ENCODE measurements around the gene C1orf116. TPM values are rescaled to one million over a fixed set of nuclear protein-coding genes. Genes with fewer than 3 reads are reported as not detected.

C1orf116 gene
- polyA plus RNA-seq, 3 donors, result 0.03 to 0.04 TPM; not detected in 1

GRCh38 chr1:207018707-207019106 is 13.8 kb downstream of the C1orf116 start:
- Histone ChIP-seq H4K20me1 (ENCODE audit: insufficient read depth, low read length) (no peaks in the 10 kb centered on the region), H3K9me3 (replicated peaks in 1 of 2; ENCODE audit: control insufficient read depth in 1 of 2, insufficient read depth in 1 of 2, low read length in 2 of 2) (no peaks in the 10 kb centered on the region), H3K79me2 (ENCODE audit: insufficient read depth, low read length) (no peaks in the 10 kb centered on the region), H3K27me3 (ENCODE audit: control insufficient read depth in 2 of 2, insufficient read depth in 2 of 2, low read length in 2 of 2) (no peaks in the 10 kb centered on the region), H3K36me3 (replicated peaks in 1 of 2; ENCODE audit: control insufficient read depth in 1 of 2, insufficient read depth in 2 of 2, low read length in 2 of 2) (no peaks in the 10 kb centered on the region), H3K4me1 (ENCODE audit: control insufficient read depth in 1 of 2, insufficient read depth in 2 of 2, low read length in 2 of 2) (peaks cover 6 to 9% of the 10 kb centered on the region in 2 donors), H3K4me2 (replicated peaks; ENCODE audit: extremely low read depth, low read length, poor library complexity, severe bottlenecking) (no peak overlapping the region), H3K27ac (ENCODE audit: low read depth in 1 of 2, low read length in 2 of 2) (no peak overlapping the region), H3K9ac (ENCODE audit: insufficient read depth, low read length, poor library complexity, severe bottlenecking) (no peak overlapping the region), H3K4me3 (replicated peaks in 1 of 3; ENCODE audit: low read depth in 2 of 3, low read length in 3 of 3) (no peak overlapping the region), H2AFZ (ENCODE audit: insufficient read depth, low read depth, low read length, poor library complexity, severe bottlenecking) (no peak overlapping the region)
- 97% methylated on average over 3 of the region's 4 CpGs for WGBS (ENCODE audit: insufficient coverage)
- no peak for DNase-seq
- Mint-ChIP-seq H3K4me3 (no peak overlapping the region), H3K27ac (no peak overlapping the region), H3K27me3 (ENCODE audit: low read depth in 3 of 3) (no peaks in the 10 kb centered on the region), H3K36me3 (peaks cover 0 to 2% of the 10 kb centered on the region in 2 donors), H3K4me1 (peaks cover 31% of the 10 kb centered on the region), H3K9me3 (peaks cover 0 to 2% (median 0%) of the 10 kb centered on the region in 7 donors)
- intact Hi-C loops (cut with micrococcal nuclease), result no loop called here
- no peak for TF ChIP-seq CTCF (IDR thresholded peaks at IDR 0.05)

- Mint-ChIP-seq H3K27me3 (ENCODE audit: low read depth in 3 of 3) (no peaks in the 10 kb centered on the region), H3K36me3 (peaks cover 0 to 2% of the 10 kb centered on the region in 2 donors), H3K9me3 (peaks cover 0 to 2% (median 0%) of the 10 kb centered on the region in 7 donors), H3K4me1 (peaks cover 31% of the 10 kb centered on the region), H3K4me3 (peak overlapping the region in 1 of 2 donors; percentile 69), H3K27ac (peak overlapping the region in 3 of 7 donors; percentile 3 to 11 (median 7))
- H3K27ac ChIP-seq (ENCODE audit: low read depth in 1 of 2, low read length in 2 of 2), result no peak overlapping the region
- H3K9me3 ChIP-seq (replicated peaks in 1 of 2; ENCODE audit: control insufficient read depth in 1 of 2, insufficient read depth in 1 of 2, low read length in 2 of 2), result no peaks in the 10 kb centered on the region
- peak; percentile 33 to 75 (median 40) for DNase-seq
- H3K9ac ChIP-seq (ENCODE audit: insufficient read depth, low read length, poor library complexity, severe bottlenecking), result no peak overlapping the region
- 71% methylated on average over 1 of the region's 7 CpGs for WGBS (ENCODE audit: insufficient coverage)
- intact Hi-C loops (cut with micrococcal nuclease), result no loop called here
- no peaks in the 10 kb centered on the region for H3K79me2 ChIP-seq (ENCODE audit: insufficient read depth, low read length)
- no peak for TF ChIP-seq CTCF (IDR thresholded peaks at IDR 0.05)
- no peak overlapping the region for H3K4me3 ChIP-seq (replicated peaks in 1 of 3; ENCODE audit: low read depth in 2 of 3, low read length in 3 of 3)
- no peak overlapping the region for H2AFZ ChIP-seq (ENCODE audit: insufficient read depth, low read depth, low read length, poor library complexity, severe bottlenecking)
- H3K4me1 ChIP-seq (ENCODE audit: control insufficient read depth in 1 of 2, insufficient read depth in 2 of 2, low read length in 2 of 2), result peaks cover 6 to 9% of the 10 kb centered on the region in 2 donors
- H3K27me3 ChIP-seq (ENCODE audit: control insufficient read depth in 2 of 2, insufficient read depth in 2 of 2, low read length in 2 of 2), result no peaks in the 10 kb centered on the region
- H3K36me3 ChIP-seq (replicated peaks in 1 of 2; ENCODE audit: control insufficient read depth in 1 of 2, insufficient read depth in 2 of 2, low read length in 2 of 2), result no peaks in the 10 kb centered on the region
- H3K4me2 ChIP-seq (replicated peaks; ENCODE audit: extremely low read depth, low read length, poor library complexity, severe bottlenecking), result no peak overlapping the region
- no peaks in the 10 kb centered on the region for H4K20me1 ChIP-seq (ENCODE audit: insufficient read depth, low read length)
Observed at GRCh38 chr1:207017615-207018559, 14.7 kb downstream of the C1orf116 start.
